ENCODE data around the gene PRR20G. TPM values are rescaled to one million over a fixed set of nuclear protein-coding genes. Genes with fewer than 3 reads are reported as not detected.

The PRR20G gene
- polyA plus RNA-seq, 1 donor from 2014 or later, result not detected

DNA sequence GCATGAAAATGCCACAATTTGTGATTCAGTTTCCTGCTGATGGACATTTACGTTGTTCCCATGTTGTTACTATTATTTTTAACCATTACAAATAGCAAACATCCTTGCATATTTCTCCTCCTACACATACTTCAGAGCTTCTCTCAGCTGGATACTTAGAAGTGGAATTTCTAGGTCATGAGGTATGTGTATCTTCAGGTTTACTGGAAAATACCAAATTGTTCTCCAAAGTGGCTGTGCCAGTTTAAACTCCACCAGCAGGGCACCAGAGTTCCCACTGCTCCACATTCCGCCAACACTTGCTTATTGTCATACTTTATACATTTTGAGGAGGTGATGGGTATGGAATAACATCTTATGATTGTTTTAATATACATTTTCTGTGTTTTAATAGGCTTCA is 49.2 kb downstream of the PRR20G start:
- H3K4me1 Mint-ChIP-seq, result no peaks in the 10 kb centered on the region
- no peak overlapping the region for H3K27ac Mint-ChIP-seq
- peaks cover 2% of the 10 kb centered on the region for H3K36me3 Mint-ChIP-seq
- peaks cover 2 to 17% (median 10%) of the 10 kb centered on the region in 3 donors for H3K9me3 Mint-ChIP-seq
- no peak overlapping the region for H3K4me3 Mint-ChIP-seq
- peaks cover 2% of the 10 kb centered on the region for H3K27me3 Mint-ChIP-seq

- Mint-ChIP-seq H3K27me3 (peaks cover 2% of the 10 kb centered on the region), H3K4me1 (no peaks in the 10 kb centered on the region), H3K27ac (no peak overlapping the region), H3K9me3 (peaks cover 2 to 17% (median 10%) of the 10 kb centered on the region in 3 donors), H3K36me3 (peaks cover 2% of the 10 kb centered on the region), H3K4me3 (no peak overlapping the region)
These were observed 50.0 kb downstream of the PRR20G start for GRCh38 chr3:127237835-127238234.

DNA sequence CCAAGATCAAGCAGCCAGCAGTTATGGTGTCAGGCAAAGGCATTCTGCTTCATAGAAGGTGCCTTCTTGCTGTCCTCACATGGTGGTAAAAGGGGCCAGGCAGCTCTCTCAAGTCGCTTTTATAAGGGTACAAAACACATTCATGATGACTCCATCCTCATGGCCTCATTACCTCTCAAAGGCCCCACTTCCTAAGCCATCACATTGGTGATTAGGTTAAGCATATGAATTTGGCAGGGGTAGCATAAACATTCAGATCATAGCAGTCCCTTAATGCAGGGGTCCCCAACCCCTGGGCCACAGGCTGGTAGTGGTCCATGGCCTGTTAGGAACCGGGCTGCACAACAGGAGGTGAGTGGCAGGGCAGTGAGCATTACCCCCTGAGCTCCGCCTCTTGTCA is 52.1 kb downstream of the PRR20G start:
- Mint-ChIP-seq H3K36me3 (no peaks in the 10 kb centered on the region), H3K27ac (peak overlapping the region in 1 of 3 donors; percentile 42), H3K9me3 (peaks cover 4 to 6% (median 5%) of the 10 kb centered on the region in 3 donors), H3K4me1 (no peaks in the 10 kb centered on the region), H3K27me3 (peaks cover 4% of the 10 kb centered on the region), H3K4me3 (no peak overlapping the region)

- peaks cover 1 to 6% (median 5%) of the 10 kb centered on the region in 3 donors for H3K9me3 Mint-ChIP-seq
- no peaks in the 10 kb centered on the region for H3K4me1 Mint-ChIP-seq
- H3K36me3 Mint-ChIP-seq, result no peaks in the 10 kb centered on the region
- H3K4me3 Mint-ChIP-seq, result no peak overlapping the region
- peaks cover 4% of the 10 kb centered on the region for H3K27me3 Mint-ChIP-seq
- H3K27ac Mint-ChIP-seq, result no peak overlapping the region
These were observed 53.1 kb downstream of the PRR20G start for GRCh38 chr3:127234778-127235177.

Other genes with a start within 250 kb of the PRR20G start
- not detected for gene PRR23E, start 94.9 kb downstream of the PRR20G start, polyA plus RNA-seq